Dendritic cell treated with granulocyte-macrophage colony-stimulating factor and Interleukin-4, amounts not matched to agents 40 ng/mL and 50 ng/mL, for 4 days (primary cell): ENCODE results near the gene AUTS2.

Experiments
- H3K27ac Mint-ChIP-seq: one replicate; pipeline ENCODE4 v1.8.0; 2022; ENCODE audit warnings: mild to moderate bottlenecking, mixed read lengths
- H3K27me3 Mint-ChIP-seq: one replicate; pipeline ENCODE4 v1.8.0; 2022; ENCODE audit warnings: mild to moderate bottlenecking, mixed read lengths
- H3K36me3 Mint-ChIP-seq: one replicate; pipeline ENCODE4 v1.8.0; 2022; ENCODE audit warnings: low read depth, mixed read lengths
- H3K4me1 Mint-ChIP-seq: one replicate; pipeline ENCODE4 v1.8.0; 2022; ENCODE audit warnings: low read depth, mixed read lengths
- H3K4me3 Mint-ChIP-seq: one replicate; pipeline ENCODE4 v1.8.0; 2022; ENCODE audit warnings: mild to moderate bottlenecking, moderate library complexity, mixed read lengths
- H3K9me3 Mint-ChIP-seq: one replicate; pipeline ENCODE4 v1.8.0; 2022; ENCODE audit warnings: mixed read lengths
- intact Hi-C: fragments of 100-400 bp; cut with micrococcal nuclease; formaldehyde crosslinking; loops from one replicate; pipeline ENCODE4 v1.15.0; 2022

AUTS2 gene

DNA sequence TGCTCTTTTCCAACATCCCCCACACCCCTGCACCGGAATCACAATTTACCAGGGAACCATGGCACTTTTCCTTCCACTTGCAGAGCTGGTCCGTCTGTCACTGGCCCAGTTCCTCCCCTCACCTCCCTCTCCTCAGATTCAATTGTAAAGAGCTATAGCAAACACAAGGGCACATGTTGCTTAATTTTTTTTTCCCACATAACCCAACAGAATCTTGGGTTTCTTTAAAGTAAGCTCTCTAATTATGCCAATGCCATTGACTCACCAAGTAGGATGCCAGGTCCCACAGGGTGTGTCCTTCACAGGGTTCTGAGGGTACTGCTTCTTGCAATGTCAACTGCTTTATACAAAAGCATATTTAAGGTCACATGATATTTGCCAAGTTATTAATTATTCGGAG is 262.2 kb downstream of the AUTS2 start:
- H3K9me3 Mint-ChIP-seq = no peaks in the 10 kb centered on the region
- no peak overlapping the region for H3K27ac Mint-ChIP-seq
- H3K36me3 Mint-ChIP-seq = no peaks in the 10 kb centered on the region
- H3K4me1 Mint-ChIP-seq = no peaks in the 10 kb centered on the region
- H3K27me3 Mint-ChIP-seq = no peaks in the 10 kb centered on the region
- intact Hi-C loops = no loop called here
- H3K4me3 Mint-ChIP-seq = no peak overlapping the region

- H3K4me1 Mint-ChIP-seq = no peaks in the 10 kb centered on the region
- H3K4me3 Mint-ChIP-seq = no peak overlapping the region
- intact Hi-C loops = no loop called here
- no peaks in the 10 kb centered on the region for H3K9me3 Mint-ChIP-seq
- H3K27me3 Mint-ChIP-seq = no peaks in the 10 kb centered on the region
- no peaks in the 10 kb centered on the region for H3K36me3 Mint-ChIP-seq
- no peak overlapping the region for H3K27ac Mint-ChIP-seq
Measured at GRCh38 chr7:69860941-69861622, 262.8 kb downstream of the AUTS2 start.

GRCh38 chr7:69862413-69863064 is 264.3 kb downstream of the AUTS2 start:
- no peaks in the 10 kb centered on the region for H3K4me1 Mint-ChIP-seq
- intact Hi-C loops = no loop called here

GRCh38 chr7:69864274-69864673 is 266.0 kb downstream of the AUTS2 start:
- peaks cover 5% of the 10 kb centered on the region for H3K4me1 Mint-ChIP-seq
- no peaks in the 10 kb centered on the region for H3K27me3 Mint-ChIP-seq
- no peaks in the 10 kb centered on the region for H3K9me3 Mint-ChIP-seq
- H3K4me3 Mint-ChIP-seq = no peak overlapping the region
- no peak overlapping the region for H3K27ac Mint-ChIP-seq
- intact Hi-C loops = no loop called here
- H3K36me3 Mint-ChIP-seq = no peaks in the 10 kb centered on the region

More at GRCh38 chr7:69862413-69863064, 264.3 kb downstream of the AUTS2 start:
- Mint-ChIP-seq H3K27ac (no peak overlapping the region), H3K27me3 (no peaks in the 10 kb centered on the region), H3K36me3 (no peaks in the 10 kb centered on the region), H3K4me3 (no peak overlapping the region), H3K9me3 (no peaks in the 10 kb centered on the region)

DNA sequence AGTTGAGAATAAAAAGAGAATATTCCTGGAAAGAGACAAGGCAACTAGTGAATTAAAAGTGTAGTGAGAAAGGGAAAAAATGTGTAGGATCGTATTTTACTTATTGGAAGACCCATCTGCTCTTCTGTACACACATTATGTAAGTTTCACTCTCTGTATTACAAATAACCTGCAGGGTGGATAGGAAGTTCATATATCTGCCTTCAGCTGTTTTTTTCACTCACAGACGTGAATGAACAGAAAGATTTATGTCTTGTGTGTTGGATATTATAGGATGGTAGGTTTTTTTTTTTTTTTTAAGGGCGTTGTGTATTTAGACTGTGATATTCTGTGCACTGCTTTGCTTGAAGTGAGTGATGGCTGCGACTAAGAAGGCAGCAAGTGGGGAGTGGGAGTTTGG is 266.5 kb downstream of the AUTS2 start:
- H3K9me3 Mint-ChIP-seq = no peaks in the 10 kb centered on the region
- H3K4me1 Mint-ChIP-seq = peaks cover 5% of the 10 kb centered on the region
- intact Hi-C loops = no loop called here
- H3K27me3 Mint-ChIP-seq = no peaks in the 10 kb centered on the region
- H3K36me3 Mint-ChIP-seq = no peaks in the 10 kb centered on the region
- no peak overlapping the region for H3K27ac Mint-ChIP-seq
- no peak overlapping the region for H3K4me3 Mint-ChIP-seq

GRCh38 chr7:69868921-69869320 is 270.6 kb downstream of the AUTS2 start:
- no peaks in the 10 kb centered on the region for H3K27me3 Mint-ChIP-seq

GRCh38 chr7:69871213-69871885 is 273.1 kb downstream of the AUTS2 start:
- Mint-ChIP-seq H3K4me3 (no peak overlapping the region), H3K9me3 (no peaks in the 10 kb centered on the region), H3K27ac (no peak overlapping the region), H3K4me1 (peaks cover 5% of the 10 kb centered on the region), H3K27me3 (no peaks in the 10 kb centered on the region), H3K36me3 (no peaks in the 10 kb centered on the region)
- intact Hi-C loops = no loop called here

More at GRCh38 chr7:69868921-69869320, 270.6 kb downstream of the AUTS2 start:
- no peak overlapping the region for H3K27ac Mint-ChIP-seq
- H3K4me1 Mint-ChIP-seq = peaks cover 5% of the 10 kb centered on the region
- intact Hi-C loops = no loop called here
- no peaks in the 10 kb centered on the region for H3K9me3 Mint-ChIP-seq
- H3K36me3 Mint-ChIP-seq = no peaks in the 10 kb centered on the region
- no peak overlapping the region for H3K4me3 Mint-ChIP-seq

DNA sequence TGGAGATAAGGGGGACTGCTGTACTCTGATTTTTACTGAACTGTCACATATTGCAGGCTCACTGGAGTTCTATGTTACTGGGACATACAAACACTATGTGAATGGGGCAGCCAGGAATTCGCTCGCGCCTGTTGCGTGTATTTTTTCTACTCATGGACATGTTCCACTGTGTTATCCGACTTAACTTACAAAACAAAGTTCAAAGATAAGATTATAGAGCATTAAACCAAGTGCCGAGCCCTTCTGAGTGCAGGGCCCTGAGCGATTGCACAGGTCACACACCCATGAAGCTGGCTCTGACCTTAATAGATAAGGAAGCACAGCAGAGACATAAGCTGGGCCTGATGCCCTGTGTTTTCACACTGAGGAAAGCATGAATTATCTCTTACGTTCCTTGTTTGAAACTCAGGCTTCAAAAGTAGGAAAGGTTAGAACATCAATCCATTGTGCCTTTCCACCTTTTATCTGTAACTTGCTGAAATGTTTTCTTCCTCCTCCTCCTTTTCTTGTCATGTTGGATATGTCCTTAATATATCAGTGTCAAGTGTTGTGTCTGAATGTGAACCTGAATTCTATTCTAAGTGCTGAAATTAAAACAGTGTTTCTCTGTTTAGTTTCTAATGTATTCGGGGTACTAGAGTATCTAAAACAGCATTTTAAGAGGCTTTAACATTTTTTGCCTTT is 273.8 kb downstream of the AUTS2 start:
- Mint-ChIP-seq H3K27ac (no peak overlapping the region), H3K4me1 (peaks cover 5% of the 10 kb centered on the region), H3K4me3 (no peak overlapping the region), H3K9me3 (no peaks in the 10 kb centered on the region), H3K36me3 (no peaks in the 10 kb centered on the region), H3K27me3 (no peaks in the 10 kb centered on the region)
- intact Hi-C loops = no loop called here

- H3K27ac Mint-ChIP-seq = no peak overlapping the region
- no peaks in the 10 kb centered on the region for H3K9me3 Mint-ChIP-seq
- intact Hi-C loops = no loop called here
- no peaks in the 10 kb centered on the region for H3K27me3 Mint-ChIP-seq
- H3K4me3 Mint-ChIP-seq = no peak overlapping the region
- no peaks in the 10 kb centered on the region for H3K36me3 Mint-ChIP-seq
- peaks cover 5% of the 10 kb centered on the region for H3K4me1 Mint-ChIP-seq
Measured at GRCh38 chr7:69873512-69873911, 275.2 kb downstream of the AUTS2 start.

DNA sequence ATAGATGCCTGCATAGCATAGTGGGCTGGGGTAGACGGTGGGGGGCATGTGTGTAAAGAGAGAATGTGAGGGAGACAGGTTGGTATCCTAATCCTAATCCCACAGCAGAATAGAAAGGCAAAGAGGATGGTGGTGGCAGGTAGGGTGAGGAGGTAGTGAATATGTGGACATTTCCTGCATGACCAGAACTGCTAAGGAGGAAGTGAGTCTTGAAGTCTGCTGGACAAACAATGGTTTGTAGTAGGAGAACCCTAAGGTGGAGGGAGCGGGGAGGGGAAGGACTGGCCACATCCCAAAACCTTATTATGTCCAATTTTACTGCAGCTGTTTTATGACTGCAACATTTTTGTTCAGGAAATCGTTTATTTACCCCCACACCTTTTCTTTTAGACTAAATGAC is 279.7 kb downstream of the AUTS2 start:
- H3K27ac Mint-ChIP-seq = no peak overlapping the region
- no peak overlapping the region for H3K4me3 Mint-ChIP-seq
- no peaks in the 10 kb centered on the region for H3K27me3 Mint-ChIP-seq
- H3K36me3 Mint-ChIP-seq = no peaks in the 10 kb centered on the region
- intact Hi-C loops = no loop called here
- no peaks in the 10 kb centered on the region for H3K9me3 Mint-ChIP-seq
- no peaks in the 10 kb centered on the region for H3K4me1 Mint-ChIP-seq

DNA sequence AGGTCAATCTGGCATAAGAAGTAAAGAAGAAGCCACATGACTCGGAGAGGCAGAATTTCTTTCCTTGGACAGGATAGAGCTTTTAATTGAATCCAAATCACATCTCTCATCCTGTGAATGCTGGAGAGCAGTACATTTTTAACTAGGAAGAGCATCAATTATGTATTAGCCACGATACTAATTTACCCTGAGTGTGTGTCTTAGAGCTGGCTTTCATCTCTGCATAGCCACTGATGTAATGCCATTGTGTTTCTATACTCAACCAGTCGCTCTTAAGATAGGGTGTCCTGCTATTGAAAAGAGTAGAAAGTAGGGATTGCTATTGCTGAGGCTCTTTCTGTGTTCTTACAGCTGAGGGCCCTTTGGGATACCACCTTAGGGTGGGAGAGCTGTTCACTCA is 280.3 kb downstream of the AUTS2 start:
- H3K4me1 Mint-ChIP-seq = no peaks in the 10 kb centered on the region
- intact Hi-C loops = no loop called here
- no peaks in the 10 kb centered on the region for H3K36me3 Mint-ChIP-seq
- no peak overlapping the region for H3K4me3 Mint-ChIP-seq
- no peak overlapping the region for H3K27ac Mint-ChIP-seq
- no peaks in the 10 kb centered on the region for H3K27me3 Mint-ChIP-seq
- no peaks in the 10 kb centered on the region for H3K9me3 Mint-ChIP-seq

- H3K27ac Mint-ChIP-seq = no peak overlapping the region
- no peaks in the 10 kb centered on the region for H3K4me1 Mint-ChIP-seq
- H3K9me3 Mint-ChIP-seq = no peaks in the 10 kb centered on the region
- no peak overlapping the region for H3K4me3 Mint-ChIP-seq
- intact Hi-C loops = no loop called here
- no peaks in the 10 kb centered on the region for H3K36me3 Mint-ChIP-seq
- H3K27me3 Mint-ChIP-seq = no peaks in the 10 kb centered on the region
Measured at GRCh38 chr7:69879989-69880388, 281.7 kb downstream of the AUTS2 start.

- Mint-ChIP-seq H3K4me3 (no peak overlapping the region), H3K27ac (no peak overlapping the region), H3K27me3 (no peaks in the 10 kb centered on the region), H3K9me3 (no peaks in the 10 kb centered on the region), H3K36me3 (no peaks in the 10 kb centered on the region), H3K4me1 (no peaks in the 10 kb centered on the region)
- intact Hi-C loops = no loop called here
Measured at GRCh38 chr7:69880840-69881239, 282.6 kb downstream of the AUTS2 start.

DNA sequence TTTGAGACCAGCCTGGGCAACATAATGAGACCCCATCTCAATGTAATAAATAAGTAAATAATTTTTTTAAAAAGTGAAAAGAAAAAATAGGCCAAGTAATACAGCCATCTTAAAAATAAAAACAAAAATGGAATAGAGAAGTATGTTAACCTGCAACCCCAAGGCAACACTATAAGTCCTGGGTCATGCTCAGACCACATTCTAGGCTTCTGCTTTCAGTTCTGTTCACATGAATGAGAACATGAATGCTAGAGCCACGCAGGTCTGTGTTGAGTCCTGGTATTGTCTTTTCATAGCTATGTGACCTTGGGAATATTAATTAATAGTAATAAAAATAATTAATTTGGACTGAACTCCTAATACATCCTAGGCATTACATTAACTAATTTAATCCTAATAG is 284.0 kb downstream of the AUTS2 start:
- Mint-ChIP-seq H3K27ac (no peak overlapping the region), H3K27me3 (no peaks in the 10 kb centered on the region), H3K36me3 (no peaks in the 10 kb centered on the region), H3K4me3 (no peak overlapping the region), H3K9me3 (no peaks in the 10 kb centered on the region), H3K4me1 (no peaks in the 10 kb centered on the region)
- intact Hi-C loops = no loop called here
